ENCODE measurements around the gene ACAA1.
"Not testable (repeated sequence)": the region's sequence is repeated elsewhere in the genome, so short reads cannot be mapped to it uniquely, and the experiment has no call there.

Gene ACAA1

GRCh38 chr3:38090453-38090852 is 46.5 kb downstream of the ACAA1 start:
- DNase-seq (ENCODE audit: low read depth in 2 of 2), result no peak
- no peak overlapping the region for H3K4me3 ChIP-seq (replicated peaks in 1 of 2; ENCODE audit: low read depth in 2 of 2, low read length in 2 of 2)
- no peak for TF ChIP-seq CTCF (IDR thresholded peaks at IDR 0.05; ENCODE audit: low read depth, low read length)

DNA sequence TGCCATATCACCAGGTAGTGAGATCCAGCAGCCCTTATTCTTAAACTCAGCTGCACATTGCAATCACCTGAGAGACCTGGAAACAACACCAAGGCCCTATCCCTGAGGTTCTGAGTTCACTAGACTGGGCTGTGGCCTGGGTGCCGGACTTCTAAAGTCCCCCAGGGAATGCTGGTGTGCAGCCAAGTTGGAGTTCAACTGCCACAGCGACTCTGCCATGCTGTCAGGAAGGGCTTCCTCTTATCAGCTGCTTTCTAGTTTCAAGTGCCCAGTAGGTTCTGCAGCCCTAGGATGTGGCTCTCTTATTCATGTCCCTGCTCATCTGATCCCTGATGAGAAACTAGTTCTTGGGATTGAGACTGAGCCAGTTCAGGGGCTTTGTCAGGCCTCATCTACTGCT is 47.8 kb downstream of the ACAA1 start:
- no peak for DNase-seq (ENCODE audit: low read depth in 2 of 2)
- H3K4me3 ChIP-seq (replicated peaks in 1 of 2; ENCODE audit: low read depth in 2 of 2, low read length in 2 of 2), result no peak overlapping the region
- no peak for TF ChIP-seq CTCF (IDR thresholded peaks at IDR 0.05; ENCODE audit: low read depth, low read length)

GRCh38 chr3:38088126-38089078 is 48.5 kb downstream of the ACAA1 start:
- no peak overlapping the region for H3K4me3 ChIP-seq (replicated peaks in 1 of 2; ENCODE audit: low read depth in 2 of 2, low read length in 2 of 2)
- no peak for DNase-seq (ENCODE audit: low read depth in 2 of 2)
- no peak for TF ChIP-seq CTCF (IDR thresholded peaks at IDR 0.05; ENCODE audit: low read depth, low read length)

DNA sequence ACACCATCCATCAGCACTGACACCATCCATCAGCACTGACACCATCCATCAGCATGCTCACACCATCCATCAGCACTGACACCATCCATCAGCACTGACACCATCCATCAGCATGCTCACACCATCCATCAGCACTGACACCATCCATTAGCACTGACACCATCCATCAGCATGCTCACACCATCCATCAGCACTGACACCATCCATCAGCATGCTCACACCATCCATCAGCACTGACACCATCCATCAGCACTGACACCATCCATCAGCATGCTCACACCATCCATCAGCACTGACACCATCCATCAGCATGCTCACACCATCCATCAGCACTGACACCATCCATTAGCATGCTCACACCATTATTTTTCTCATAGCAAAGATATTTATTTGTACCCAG is 49.6 kb downstream of the ACAA1 start:
- not testable (repeated sequence) for H3K4me3 ChIP-seq (replicated peaks in 1 of 2; ENCODE audit: low read depth in 2 of 2, low read length in 2 of 2); DNase-seq (ENCODE audit: low read depth in 2 of 2)

DNA sequence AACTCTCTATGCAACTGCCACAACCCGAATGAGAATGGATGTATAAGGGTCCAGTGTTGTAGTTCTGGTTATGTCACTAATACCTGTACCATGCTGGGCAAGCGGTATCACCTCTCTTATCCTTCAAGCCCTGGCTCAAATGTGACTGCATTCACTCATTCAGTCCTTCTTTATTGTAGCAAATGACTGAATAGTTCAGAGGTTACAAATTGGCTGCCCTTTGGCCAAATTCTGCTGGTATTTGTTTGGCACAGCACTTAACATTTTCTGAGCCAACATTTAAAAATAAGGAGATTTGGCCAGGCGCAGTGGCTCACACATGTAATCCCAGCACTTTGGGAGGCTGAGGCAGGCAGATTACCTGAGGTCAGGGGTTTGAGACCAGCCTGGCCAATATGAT is 50.4 kb downstream of the ACAA1 start:
- DNase-seq (ENCODE audit: low read depth in 2 of 2), result no peak
- no peak overlapping the region for H3K4me3 ChIP-seq (replicated peaks in 1 of 2; ENCODE audit: low read depth in 2 of 2, low read length in 2 of 2)
- no peak for TF ChIP-seq CTCF (IDR thresholded peaks at IDR 0.05; ENCODE audit: low read depth, low read length)

GRCh38 chr3:38085943-38086324 is 51.0 kb downstream of the ACAA1 start:
- TF ChIP-seq CTCF (IDR thresholded peaks at IDR 0.05; ENCODE audit: low read depth, low read length), result no peak
- H3K4me3 ChIP-seq (replicated peaks in 1 of 2; ENCODE audit: low read depth in 2 of 2, low read length in 2 of 2), result no peak overlapping the region
- no peak for DNase-seq (ENCODE audit: low read depth in 2 of 2)

DNA sequence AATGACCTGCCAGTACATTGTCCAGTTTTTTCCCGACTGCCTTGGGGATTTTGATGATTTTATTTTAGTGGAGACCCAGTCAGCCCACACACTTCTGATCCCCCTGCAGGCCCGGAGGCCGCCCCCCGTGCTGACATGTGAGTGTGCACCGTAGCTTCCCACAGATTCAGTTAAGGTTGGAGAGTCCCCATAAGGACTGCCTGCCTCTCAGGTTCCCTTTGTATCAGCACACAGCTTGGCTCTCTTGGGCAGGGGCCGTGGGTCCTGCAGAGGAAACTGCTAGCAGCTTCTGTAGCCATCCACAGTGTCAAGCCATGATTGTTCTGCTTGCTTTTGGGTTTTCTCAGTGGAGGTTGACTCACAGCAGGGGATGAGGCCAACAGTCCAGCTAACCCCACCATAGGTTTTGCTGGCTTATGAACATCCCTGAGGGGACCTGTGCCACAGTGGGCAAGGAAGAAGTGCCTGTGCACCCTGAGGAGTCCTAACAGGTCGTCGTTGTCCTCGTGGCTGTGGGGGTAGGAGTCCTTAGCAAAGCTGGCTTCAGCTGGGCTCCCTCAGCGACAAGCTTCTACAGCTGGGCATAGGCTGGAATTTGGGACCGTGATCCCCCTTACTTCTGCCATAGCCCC is 51.5 kb downstream of the ACAA1 start:
- TF ChIP-seq CTCF (IDR thresholded peaks at IDR 0.05; ENCODE audit: low read depth, low read length), result no peak
- no peak overlapping the region for H3K4me3 ChIP-seq (replicated peaks in 1 of 2; ENCODE audit: low read depth in 2 of 2, low read length in 2 of 2)
- DNase-seq (ENCODE audit: low read depth in 2 of 2), result no peak

Data from cardiac fibroblast (primary cell).